ENCODE measurements around the gene SH2D2A. TPM values are rescaled to one million over a fixed set of nuclear protein-coding genes. Genes with fewer than 3 reads are reported as not detected.

SH2D2A gene
- total RNA-seq, 1 experiment from 2014 or later, result not detected

DNA sequence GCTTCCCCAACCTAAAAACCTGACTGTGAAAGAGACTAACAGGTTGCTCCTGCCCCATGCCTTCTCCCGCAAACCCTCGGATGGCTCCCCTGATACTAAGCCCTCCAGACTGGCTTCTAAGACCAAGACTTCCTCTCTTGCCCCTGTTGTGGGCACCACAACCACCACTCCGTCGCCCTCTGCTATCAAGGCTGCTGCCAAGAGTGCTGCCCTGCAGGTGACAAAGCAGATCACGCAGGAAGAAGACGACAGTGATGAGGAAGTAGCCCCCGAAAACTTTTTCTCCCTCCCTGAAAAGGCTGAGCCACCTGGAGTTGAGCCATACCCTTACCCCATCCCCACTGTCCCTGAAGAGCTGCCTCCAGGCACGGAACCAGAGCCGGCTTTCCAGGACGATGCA, 30.0 kb downstream of the SH2D2A start:
- Histone ChIP-seq H3K9me2 (replicated peaks; ENCODE audit: insufficient read depth, low read length) (no peaks in the 10 kb centered on the region), H3K9me3 (ENCODE audit: low read length) (no peaks in the 10 kb centered on the region), H3K79me2 (ENCODE audit: low read length) (peaks cover 61% of the 10 kb centered on the region), H3K4me1 (ENCODE audit: low read length) (no peaks in the 10 kb centered on the region), H3K4me2 (ENCODE audit: low read depth, low read length, poor library complexity, severe bottlenecking) (no peak overlapping the region), H4K20me1 (ENCODE audit: insufficient read depth, low read depth, low read length) (peaks cover 20% of the 10 kb centered on the region; the same call in 1 of the 2 replicates), H3K36me3 (ENCODE audit: insufficient read depth, low read length) (peaks cover 31% of the 10 kb centered on the region), H3K27ac (ENCODE audit: low read length) (no peak overlapping the region), H3K4me3 (ENCODE audit: low read length) (no peak overlapping the region), H2AFZ (ENCODE audit: low read length) (no peak overlapping the region), H3K27me3 (ENCODE audit: low read length) (no peaks in the 10 kb centered on the region), H3K9ac (ENCODE audit: low read length) (no peak overlapping the region)
- DNase-seq, result no peak

DNA sequence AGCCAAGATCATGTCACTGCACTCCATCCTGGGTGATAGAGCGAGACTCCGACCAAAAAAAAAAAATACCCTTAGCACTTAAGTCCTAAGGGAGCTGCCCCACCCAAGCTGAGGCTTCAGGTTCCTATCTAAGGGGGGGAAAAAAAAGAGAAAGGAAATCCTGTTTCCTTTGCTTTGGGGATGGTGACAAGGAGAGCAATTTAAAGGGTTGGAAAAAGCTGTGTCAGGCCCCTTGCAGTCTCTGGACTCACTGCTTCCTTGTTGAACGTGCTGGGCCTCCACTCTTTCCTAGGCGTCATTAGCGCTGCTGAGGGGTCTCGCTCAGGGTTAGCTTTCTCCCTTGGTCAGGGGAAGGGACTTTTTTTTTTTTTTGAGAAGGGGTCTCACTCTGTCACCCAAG, 31.2 kb downstream of the SH2D2A start:
- peaks cover 40% of the 10 kb centered on the region for H3K36me3 ChIP-seq (ENCODE audit: insufficient read depth, low read length)
- no peaks in the 10 kb centered on the region for H3K27me3 ChIP-seq (ENCODE audit: low read length)

DNA sequence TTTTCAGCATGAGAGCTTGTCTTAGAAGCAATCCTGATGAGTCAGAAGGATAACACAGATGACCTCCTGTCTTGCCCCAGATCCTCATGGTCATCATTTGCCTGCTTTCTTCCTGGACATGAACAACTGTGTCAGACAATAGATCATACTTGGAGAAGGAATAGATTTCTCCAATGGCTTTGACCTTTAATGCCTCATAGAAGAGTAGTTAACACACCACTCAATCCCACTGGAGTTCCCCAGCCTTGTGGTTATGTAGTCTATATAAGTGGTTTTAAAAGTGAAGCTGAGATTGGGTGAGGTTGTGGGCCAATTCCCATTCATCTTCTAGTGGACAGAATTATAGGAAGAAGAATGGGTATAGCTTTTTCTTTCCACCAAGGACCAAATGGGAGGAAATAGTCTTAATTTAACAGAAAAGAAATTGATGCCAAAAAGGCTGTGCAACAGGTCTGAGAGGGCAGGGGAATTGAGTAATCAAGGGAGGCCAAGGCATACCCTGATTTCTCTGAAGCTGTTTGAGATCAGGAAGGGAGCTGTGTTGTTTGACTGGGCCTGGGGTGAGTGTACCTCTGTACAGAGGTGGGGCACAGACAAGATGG, 35.0 kb downstream of the SH2D2A start:
- H3K4me2 ChIP-seq (ENCODE audit: low read depth, low read length, poor library complexity, severe bottlenecking), result no peak overlapping the region
- H4K20me1 ChIP-seq (ENCODE audit: insufficient read depth, low read depth, low read length), result peaks cover 12% of the 10 kb centered on the region; the same call in 1 of the 2 replicates
- no peaks in the 10 kb centered on the region for H3K27me3 ChIP-seq (ENCODE audit: low read length)
- no peak overlapping the region for H3K9ac ChIP-seq (ENCODE audit: low read length)
- H3K4me1 ChIP-seq (ENCODE audit: low read length), result no peaks in the 10 kb centered on the region
- no peaks in the 10 kb centered on the region for H3K9me2 ChIP-seq (replicated peaks; ENCODE audit: insufficient read depth, low read length)
- no peak overlapping the region for H2AFZ ChIP-seq (ENCODE audit: low read length)
- H3K27ac ChIP-seq (ENCODE audit: low read length), result no peak overlapping the region
- no peaks in the 10 kb centered on the region for H3K9me3 ChIP-seq (ENCODE audit: low read length)
- H3K36me3 ChIP-seq (ENCODE audit: insufficient read depth, low read length), result peaks cover 34% of the 10 kb centered on the region
- no peak overlapping the region for H3K4me3 ChIP-seq (ENCODE audit: low read length)
- peaks cover 73% of the 10 kb centered on the region for H3K79me2 ChIP-seq (ENCODE audit: low read length)
- DNase-seq, result no peak

More for the DNA sequence above, 31.2 kb downstream of the SH2D2A start:
- Histone ChIP-seq H3K9ac (ENCODE audit: low read length) (no peak overlapping the region), H2AFZ (ENCODE audit: low read length) (no peak overlapping the region), H3K9me3 (ENCODE audit: low read length) (no peaks in the 10 kb centered on the region), H3K4me2 (ENCODE audit: low read depth, low read length, poor library complexity, severe bottlenecking) (no peak overlapping the region), H3K27ac (ENCODE audit: low read length) (no peak overlapping the region), H3K4me1 (ENCODE audit: low read length) (no peaks in the 10 kb centered on the region), H4K20me1 (ENCODE audit: insufficient read depth, low read depth, low read length) (peaks cover 21% of the 10 kb centered on the region; the same call in 1 of the 2 replicates), H3K4me3 (ENCODE audit: low read length) (no peak overlapping the region), H3K79me2 (ENCODE audit: low read length) (peaks cover 67% of the 10 kb centered on the region), H3K9me2 (replicated peaks; ENCODE audit: insufficient read depth, low read length) (no peaks in the 10 kb centered on the region)
- no peak for DNase-seq

DNA sequence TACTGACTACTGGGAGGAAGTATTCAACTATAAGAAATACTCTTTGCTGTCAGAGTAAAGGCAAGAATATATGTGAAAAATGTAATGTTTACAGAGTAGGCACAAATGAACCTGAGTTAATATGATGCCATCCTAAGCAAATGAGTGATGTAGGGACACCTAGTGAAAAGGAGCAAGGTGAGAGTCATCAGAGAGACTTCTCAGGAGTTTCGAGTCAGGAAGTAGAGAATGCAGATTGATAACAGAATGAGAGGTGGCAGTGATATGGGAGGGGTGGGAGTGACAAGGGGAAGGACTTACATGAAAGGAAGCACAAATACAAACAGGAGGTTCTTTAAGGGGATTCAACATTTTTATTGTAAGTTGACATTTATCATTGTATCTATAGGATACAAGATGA, 39.1 kb downstream of the SH2D2A start:
- Histone ChIP-seq H3K4me3 (ENCODE audit: low read length) (no peak overlapping the region), H4K20me1 (ENCODE audit: insufficient read depth, low read depth, low read length) (peaks cover 18% of the 10 kb centered on the region; the same call in 1 of the 2 replicates), H3K4me2 (ENCODE audit: low read depth, low read length, poor library complexity, severe bottlenecking) (no peak overlapping the region)

DNA sequence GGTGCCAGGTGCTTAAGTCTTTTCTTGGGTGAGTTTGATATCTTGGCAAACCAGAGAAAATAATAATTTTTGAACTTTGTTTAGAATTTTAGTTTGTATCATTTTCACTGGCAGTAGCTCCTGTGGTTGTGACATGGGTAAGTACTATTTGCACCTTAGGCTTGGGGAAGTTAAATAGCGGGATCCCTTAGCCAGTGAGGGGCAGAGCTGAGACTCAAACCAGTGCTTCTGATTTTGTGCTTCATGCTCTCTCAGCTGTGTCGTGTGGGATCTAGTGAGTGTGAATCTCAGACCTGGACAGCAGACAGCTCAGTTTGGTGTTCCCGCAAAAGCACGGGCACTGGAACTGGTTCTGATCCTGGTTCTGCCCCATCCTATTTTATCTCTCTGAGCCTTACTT, 39.7 kb downstream of the SH2D2A start:
- no peak for DNase-seq
- Histone ChIP-seq H3K79me2 (ENCODE audit: low read length) (peaks cover 86% of the 10 kb centered on the region), H3K9me2 (replicated peaks; ENCODE audit: insufficient read depth, low read length) (no peaks in the 10 kb centered on the region), H3K36me3 (ENCODE audit: insufficient read depth, low read length) (peaks cover 23% of the 10 kb centered on the region; the same call in 1 of the 2 replicates), H3K27me3 (ENCODE audit: low read length) (no peaks in the 10 kb centered on the region), H2AFZ (ENCODE audit: low read length) (no peak overlapping the region), H3K4me3 (ENCODE audit: low read length) (no peak overlapping the region), H3K9ac (ENCODE audit: low read length) (no peak overlapping the region), H3K4me1 (ENCODE audit: low read length) (no peaks in the 10 kb centered on the region; the same call in 1 of the 2 replicates), H3K4me2 (ENCODE audit: low read depth, low read length, poor library complexity, severe bottlenecking) (no peak overlapping the region), H3K9me3 (ENCODE audit: low read length) (no peaks in the 10 kb centered on the region), H4K20me1 (ENCODE audit: insufficient read depth, low read depth, low read length) (peaks cover 17% of the 10 kb centered on the region; the same call in 1 of the 2 replicates), H3K27ac (ENCODE audit: low read length) (no peak overlapping the region)

More for the DNA sequence above, 39.1 kb downstream of the SH2D2A start:
- Histone ChIP-seq H2AFZ (ENCODE audit: low read length) (no peak overlapping the region), H3K4me1 (ENCODE audit: low read length) (no peaks in the 10 kb centered on the region; the same call in 1 of the 2 replicates), H3K27me3 (ENCODE audit: low read length) (no peaks in the 10 kb centered on the region), H3K9ac (ENCODE audit: low read length) (no peak overlapping the region), H3K36me3 (ENCODE audit: insufficient read depth, low read length) (peaks cover 23% of the 10 kb centered on the region; the same call in 1 of the 2 replicates), H3K9me2 (replicated peaks; ENCODE audit: insufficient read depth, low read length) (no peaks in the 10 kb centered on the region), H3K79me2 (ENCODE audit: low read length) (peaks cover 86% of the 10 kb centered on the region), H3K27ac (ENCODE audit: low read length) (no peak overlapping the region), H3K9me3 (ENCODE audit: low read length) (no peaks in the 10 kb centered on the region)
- no peak for DNase-seq

DNA sequence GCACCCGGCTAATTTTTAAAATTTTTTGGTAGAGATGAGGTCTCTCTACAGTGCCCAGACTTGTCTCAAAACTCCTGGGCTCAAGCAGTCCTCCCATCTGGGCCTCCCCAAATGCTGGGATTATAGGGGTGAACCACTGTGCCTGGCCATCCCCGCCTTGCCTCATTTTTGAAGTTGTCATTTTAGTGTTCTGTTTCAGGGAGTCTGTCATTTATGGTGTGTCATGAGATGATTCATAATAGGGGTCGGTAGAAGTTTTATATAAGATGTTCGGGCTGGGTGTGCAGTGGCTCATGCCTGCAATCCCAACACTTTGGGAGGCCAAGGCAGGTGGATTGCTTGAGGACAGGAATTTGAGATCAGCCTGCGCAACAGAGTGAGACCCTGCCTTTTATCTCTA, 40.8 kb downstream of the SH2D2A start:
- Histone ChIP-seq H3K4me2 (ENCODE audit: low read depth, low read length, poor library complexity, severe bottlenecking) (no peak overlapping the region), H3K9me3 (ENCODE audit: low read length) (no peaks in the 10 kb centered on the region), H3K9me2 (replicated peaks; ENCODE audit: insufficient read depth, low read length) (no peaks in the 10 kb centered on the region), H3K4me1 (ENCODE audit: low read length) (peaks cover 5% of the 10 kb centered on the region; the same call in 1 of the 2 replicates), H3K79me2 (ENCODE audit: low read length) (peaks cover 85% of the 10 kb centered on the region), H4K20me1 (ENCODE audit: insufficient read depth, low read depth, low read length) (peaks cover 14% of the 10 kb centered on the region; the same call in 1 of the 2 replicates), H3K36me3 (ENCODE audit: insufficient read depth, low read length) (peaks cover 17% of the 10 kb centered on the region; the same call in 1 of the 2 replicates), H3K9ac (ENCODE audit: low read length) (no peak overlapping the region), H3K27ac (ENCODE audit: low read length) (no peak overlapping the region), H3K27me3 (ENCODE audit: low read length) (no peaks in the 10 kb centered on the region), H2AFZ (ENCODE audit: low read length) (no peak overlapping the region), H3K4me3 (ENCODE audit: low read length) (no peak overlapping the region)
- no peak for DNase-seq

DNA sequence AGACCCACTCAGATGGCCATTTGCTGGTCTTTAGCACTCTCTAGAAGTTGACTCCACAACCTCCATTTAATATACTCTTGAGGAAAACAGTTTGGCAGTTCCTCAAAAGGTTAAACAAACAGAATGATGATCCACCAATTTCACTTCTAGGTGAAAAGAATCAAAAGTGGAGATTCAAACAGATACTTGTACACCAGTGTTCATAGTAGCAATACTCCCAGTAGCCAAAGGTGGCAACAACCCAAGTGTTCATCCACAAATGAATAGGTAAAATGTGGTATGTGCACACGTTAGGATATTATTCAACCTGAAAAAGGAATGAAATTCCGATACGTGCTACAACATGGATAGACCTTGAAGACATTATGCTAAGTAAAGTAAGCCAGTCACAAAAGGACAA, 43.0 kb downstream of the SH2D2A start:
- peaks cover 15% of the 10 kb centered on the region; the same call in 1 of the 2 replicates for H4K20me1 ChIP-seq (ENCODE audit: insufficient read depth, low read depth, low read length)
- H3K27me3 ChIP-seq (ENCODE audit: low read length), result no peaks in the 10 kb centered on the region
- H2AFZ ChIP-seq (ENCODE audit: low read length), result no peak overlapping the region
- no peak overlapping the region for H3K27ac ChIP-seq (ENCODE audit: low read length)
- H3K4me2 ChIP-seq (ENCODE audit: low read depth, low read length, poor library complexity, severe bottlenecking), result no peak overlapping the region
- DNase-seq, result no peak
- H3K4me3 ChIP-seq (ENCODE audit: low read length), result no peak overlapping the region
- peaks cover 94% of the 10 kb centered on the region for H3K79me2 ChIP-seq (ENCODE audit: low read length)
- peaks cover 20% of the 10 kb centered on the region for H3K4me1 ChIP-seq (ENCODE audit: low read length)
- peaks cover 21% of the 10 kb centered on the region; the same call in 1 of the 2 replicates for H3K36me3 ChIP-seq (ENCODE audit: insufficient read depth, low read length)
- H3K9ac ChIP-seq (ENCODE audit: low read length), result no peak overlapping the region
- no peaks in the 10 kb centered on the region for H3K9me2 ChIP-seq (replicated peaks; ENCODE audit: insufficient read depth, low read length)
- H3K9me3 ChIP-seq (ENCODE audit: low read length), result no peaks in the 10 kb centered on the region

DNA sequence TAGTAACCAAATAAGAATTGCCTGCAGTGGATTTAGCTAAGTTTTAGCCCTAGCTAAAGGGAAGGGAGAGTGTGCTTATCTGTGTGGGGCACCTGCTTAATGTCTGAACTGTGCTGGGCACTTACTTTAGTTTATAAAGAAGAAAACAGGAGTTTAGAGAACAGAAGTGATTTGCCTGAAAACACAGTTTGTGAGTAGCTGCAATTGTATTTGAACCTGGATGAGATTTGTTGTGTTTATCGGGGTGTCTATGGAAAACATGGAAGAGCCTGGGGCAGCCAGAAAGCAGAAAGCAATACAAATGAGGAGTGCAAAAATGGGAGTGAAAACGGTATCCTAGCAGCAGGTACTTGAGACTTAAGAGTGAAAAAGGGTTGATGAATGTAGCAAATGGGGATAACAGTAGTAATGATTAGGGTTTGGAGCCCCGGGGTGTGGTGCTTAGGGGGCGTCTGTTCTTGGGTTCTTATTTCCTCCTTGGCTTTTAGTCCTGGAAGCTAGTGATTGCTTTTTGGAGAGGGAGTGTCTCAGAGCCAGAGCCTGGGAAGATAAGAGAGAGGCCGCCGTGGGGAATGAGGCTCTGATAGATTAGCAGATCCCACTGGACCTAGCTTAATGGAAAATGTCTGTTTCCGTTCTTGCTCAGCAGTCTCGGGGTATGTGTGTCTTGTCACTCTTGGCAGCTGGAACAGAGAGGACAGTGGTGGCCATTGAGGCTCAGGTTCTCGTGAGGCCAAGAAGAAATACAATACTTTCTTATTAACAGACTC, 43.7 kb downstream of the SH2D2A start:
- Histone ChIP-seq H3K4me3 (ENCODE audit: low read length) (no peak overlapping the region), H3K9me2 (replicated peaks; ENCODE audit: insufficient read depth, low read length) (no peaks in the 10 kb centered on the region), H3K27ac (ENCODE audit: low read length) (no peak overlapping the region), H3K27me3 (ENCODE audit: low read length) (no peaks in the 10 kb centered on the region), H3K9ac (ENCODE audit: low read length) (no peak overlapping the region), H3K79me2 (ENCODE audit: low read length) (peaks cover 94% of the 10 kb centered on the region), H3K9me3 (ENCODE audit: low read length) (no peaks in the 10 kb centered on the region), H4K20me1 (ENCODE audit: insufficient read depth, low read depth, low read length) (peaks cover 20% of the 10 kb centered on the region; the same call in 1 of the 2 replicates), H3K4me1 (ENCODE audit: low read length) (peaks cover 22% of the 10 kb centered on the region), H3K36me3 (ENCODE audit: insufficient read depth, low read length) (peaks cover 17% of the 10 kb centered on the region; the same call in 1 of the 2 replicates), H2AFZ (ENCODE audit: low read length) (no peak overlapping the region), H3K4me2 (ENCODE audit: low read depth, low read length, poor library complexity, severe bottlenecking) (no peak overlapping the region)
- no peak for DNase-seq
